H1 (cell line): ENCODE results near the gene ANKRD17. TPM values are rescaled to one million over a fixed set of nuclear protein-coding genes. Genes with fewer than 3 reads are reported as not detected.

Source experiments
- CTCF ChIA-PET: fragments of 300-600 bp; sonication (Branson Sonifier 250); formaldehyde crosslinking; loops from one replicate; lab custom pipeline; 2021; ENCODE audit not compliant: partially characterized antibody; lab: Charles Lee
- POLR2A ChIA-PET: fragments of 300-600 bp; sonication (Branson Sonifier 250); formaldehyde crosslinking; loops from one replicate; lab custom pipeline; 2021; ENCODE audit warnings: inconsistent platforms; ENCODE audit not compliant: partially characterized antibody; lab: Charles Lee
- DNase-seq, 2 experiments: peaks; one replicate each; pipeline versions ENCODE4 v3.0.0 to v3.0.0-alpha.2; 2010 to 2022; ENCODE audit warnings: low spot score in 2 of 2, low read depth in 1 of 2, mixed read lengths in 1 of 2
- FAIRE-seq: peaks from 2 replicates; lab custom pipeline; 2011; peaks lifted over from hg19 to GRCh38; lab: Jason Lieb, UNC
- H2AFZ ChIP-seq: 2 replicates; pipeline ENCODE4 v1.8.1; 2012; ENCODE audit warnings: low read length, inconsistent platforms
- H2AK5ac ChIP-seq: 2 replicates; pipeline ENCODE4 v1.6.1; 2013; ENCODE audit warnings: low read depth, low read length
- H2BK120ac ChIP-seq: replicated peaks from 2 replicates; pipeline ENCODE3; 2013; ENCODE audit warnings: low read depth, low read length, inconsistent platforms
- H2BK12ac ChIP-seq: 2 replicates; pipeline ENCODE4 v1.6.1; 2013; ENCODE audit warnings: low read depth, low read length
- H2BK15ac ChIP-seq: 2 replicates; pipeline ENCODE4 v1.6.1; 2013; ENCODE audit warnings: low read length
- H2BK20ac ChIP-seq: 2 replicates; pipeline ENCODE4 v1.6.1; 2013; ENCODE audit warnings: low read length
- H2BK5ac ChIP-seq: 2 replicates; pipeline ENCODE4 v1.6.1; 2013; ENCODE audit warnings: low read depth, low read length
- H3K14ac ChIP-seq: 2 replicates; pipeline ENCODE4 v1.6.1; 2013; ENCODE audit warnings: inconsistent platforms; ENCODE audit not compliant: insufficient read length
- H3K18ac ChIP-seq: 2 replicates; pipeline ENCODE4 v1.6.1; 2013; ENCODE audit warnings: low read length; ENCODE audit errors: extremely low read depth
- H3K23ac ChIP-seq: 2 replicates; pipeline ENCODE4 v1.6.1; 2013; ENCODE audit warnings: inconsistent platforms; ENCODE audit not compliant: insufficient read length
- H3K23me2 ChIP-seq: 2 replicates; pipeline ENCODE4 v1.6.1; 2013; ENCODE audit warnings: low read depth, low read length
- H3K27ac ChIP-seq: 2 replicates; pipeline ENCODE4 v1.6.1; 2011; ENCODE audit warnings: low read depth, low read length, inconsistent platforms
- H3K27me3 ChIP-seq, 4 experiments: replicated peaks in 1 of 4; 1 replicate in 1 of 4; 2 replicates in 3 of 4; pipeline versions ENCODE4 v1.6.1 to v1.8.1; 2011 to 2013; ENCODE audit warnings: low read length in 3 of 4, mild to moderate bottlenecking in 3 of 4, inconsistent platforms in 2 of 4, mixed read lengths in 2 of 4, moderate library complexity in 1 of 4; ENCODE audit not compliant: control insufficient read depth in 3 of 4, insufficient read depth in 3 of 4; ENCODE audit errors: extremely low read depth in 1 of 4
- H3K36me3 ChIP-seq, 4 experiments: 2 replicates each; pipeline versions ENCODE4 v1.6.1 to v1.8.1; 2011 to 2013; ENCODE audit warnings: mild to moderate bottlenecking in 4 of 4, low read length in 3 of 4, moderate library complexity in 2 of 4, control low read depth in 1 of 4, inconsistent platforms in 1 of 4; ENCODE audit not compliant: insufficient read depth in 4 of 4, control insufficient read depth in 2 of 4
- H3K4ac ChIP-seq: replicated peaks from 2 replicates; pipeline ENCODE3; 2013; ENCODE audit warnings: low read length, low read depth, mixed read lengths, inconsistent platforms; ENCODE audit not compliant: insufficient read length
- H3K4me1 ChIP-seq, 4 experiments: replicated peaks in 1 of 4; 1 replicate in 1 of 4; 2 replicates in 3 of 4; pipeline versions ENCODE4 v1.6.1 to v1.8.1; 2011 to 2013; ENCODE audit warnings: low read length in 3 of 4, inconsistent platforms in 2 of 4, mixed read lengths in 1 of 4; ENCODE audit not compliant: insufficient read depth in 4 of 4, control insufficient read depth in 3 of 4
- H3K4me2 ChIP-seq, 2 experiments: 2 replicates each; pipeline versions ENCODE4 v1.6.1 to v1.8.1; 2011 to 2013; ENCODE audit warnings: low read depth in 2 of 2, low read length in 2 of 2, control low read depth in 1 of 2, inconsistent platforms in 1 of 2, mild to moderate bottlenecking in 1 of 2; ENCODE audit not compliant: insufficient read depth in 1 of 2
- H3K4me3 ChIP-seq, 4 experiments: fragments of 200-600, 300-600 bp in 1 of 4; sonication (generic), shearing (Covaris generic), sonication (Bioruptor Twin) in 1 of 4; 2 replicates each; pipeline versions ENCODE4 v1.5.1 to v1.8.1; 2011 to 2016; ENCODE audit warnings: low read length in 4 of 4, low read depth in 3 of 4, control low read depth in 2 of 4, inconsistent platforms in 2 of 4, mild to moderate bottlenecking in 2 of 4, mixed read lengths in 1 of 4, moderate library complexity in 1 of 4; ENCODE audit not compliant: insufficient read depth in 2 of 4; ENCODE audit errors: extremely low read depth in 1 of 4
- H3K56ac ChIP-seq: replicated peaks from 2 replicates; pipeline ENCODE3; 2013; ENCODE audit warnings: low read depth, mild to moderate bottlenecking, mixed read lengths, low read length, inconsistent platforms; ENCODE audit not compliant: insufficient read length
- H3K79me1 ChIP-seq: 2 replicates; pipeline ENCODE4 v1.6.1; 2013; ENCODE audit warnings: low read depth, low read length, control low read depth
- H3K79me2 ChIP-seq, 2 experiments: 2 replicates each; pipeline versions ENCODE4 v1.6.1 to v1.8.1; 2012 to 2013; ENCODE audit warnings: low read length in 2 of 2, mild to moderate bottlenecking in 2 of 2, inconsistent platforms in 1 of 2; ENCODE audit not compliant: insufficient read depth in 2 of 2, control insufficient read depth in 1 of 2
- H3K9ac ChIP-seq, 4 experiments: replicated peaks in 1 of 4; 1 replicate in 1 of 4; 2 replicates in 3 of 4; pipeline versions ENCODE4 v1.6.1 to v1.8.1; 2011 to 2013; ENCODE audit warnings: low read depth in 3 of 4, low read length in 3 of 4, control low read depth in 2 of 4, mild to moderate bottlenecking in 2 of 4, moderate library complexity in 2 of 4, inconsistent platforms in 1 of 4; ENCODE audit errors: extremely low read depth in 1 of 4
- H3K9me3 ChIP-seq, 2 experiments: 2 replicates each; pipeline versions ENCODE4 v1.6.1 to v1.8.1; 2012 to 2013; ENCODE audit warnings: mild to moderate bottlenecking in 2 of 2, moderate library complexity in 2 of 2, control low read depth in 1 of 2, inconsistent platforms in 1 of 2, low read depth in 1 of 2, low read length in 1 of 2, mixed read lengths in 1 of 2; ENCODE audit not compliant: insufficient read depth in 2 of 2
- H4K20me1 ChIP-seq, 2 experiments: replicated peaks in 1 of 2; 2 replicates each; pipeline versions ENCODE3 to v1.8.1; 2011 to 2013; ENCODE audit warnings: inconsistent platforms in 2 of 2, low read length in 2 of 2, mild to moderate bottlenecking in 1 of 2; ENCODE audit not compliant: insufficient read depth in 2 of 2, control insufficient read depth in 1 of 2
- H4K5ac ChIP-seq: 2 replicates; pipeline ENCODE4 v1.6.1; 2013; ENCODE audit warnings: low read length, low read depth, mixed read lengths, inconsistent platforms; ENCODE audit not compliant: insufficient read length
- H4K8ac ChIP-seq: 2 replicates; pipeline ENCODE4 v1.8.0; 2013; ENCODE audit warnings: mild to moderate bottlenecking, moderate library complexity, low read length, inconsistent platforms; ENCODE audit not compliant: insufficient read depth; ENCODE audit errors: extremely low read depth
- H4K91ac ChIP-seq: replicated peaks from 2 replicates; pipeline ENCODE3; 2013; ENCODE audit warnings: low read length, mixed read lengths, inconsistent platforms; ENCODE audit not compliant: insufficient read length
- JUND ChIP-seq: IDR thresholded peaks from 2 replicates; pipeline ENCODE4 v1.6.1; 2011; ENCODE audit warnings: mild to moderate bottlenecking, improper control_type of control experiment, low read length
- KDM1A ChIP-seq: fragments of 200-600, 300-600 bp; sonication (generic); IDR thresholded peaks from 2 replicates; pipeline ENCODE4 v1.7.1; 2016; ENCODE audit warnings: mild to moderate bottlenecking, low read length, borderline replicate concordance
- WGBS, 2 experiments: shearing (Covaris generic) in 1 of 2; methylation state at CpG; one replicate each; pipeline versions ENCODE4 v1.1.6 to v1.1.7; 2013 to 2015; ENCODE audit warnings: low lambda C conversion rate in 2 of 2, mixed read lengths in 2 of 2, inconsistent platforms in 1 of 2, low coverage in 1 of 2, missing lambda C conversion rate in 1 of 2; ENCODE audit not compliant: insufficient replicate concordance in 2 of 2, insufficient coverage in 1 of 2, insufficient read length in 1 of 2; ENCODE audit errors: extremely low coverage in 1 of 2, missing lambda C conversion rate in 1 of 2; 5-methylcytosine and 5-hydroxymethylcytosine counted together
- polyA plus RNA-seq, 7 experiments: library from polyadenylated mRNA; depleted of rRNA in 3 of 7; stranded (reverse) in 5 of 7; unstranded in 2 of 7; fragments of >200 nt in 5 of 7; fragments of 200-250 nt in 2 of 7; gene quantifications; 1 replicate in 5 of 7; 2 replicates in 1 of 7; 4 replicates in 1 of 7; pipeline versions ENCODE4 v1.2.1 to v1.2.3, GENCODE V29; 2011 to 2013; ENCODE audit warnings: missing spikeins in 2 of 7, mixed read lengths in 2 of 7
- total RNA-seq: library from RNA; stranded (reverse); fragmentation: NEBNext Ultra II Directional; extraction: Animal tissue kit (Norgen Biotek cat#: 25700); gene quantifications from 2 replicates; pipeline ENCODE4 v1.2.1, GENCODE V29; 2021

Gene ANKRD17
- total and polyA plus RNA-seq, 2 of the 8 experiments (the other 6 are each of a cell fraction or from before 2014, with no cell fraction given): 42.4 to 93.7 TPM

GRCh38 chr4:73131281-73131680 lies 127.3 kb downstream of the ANKRD17 start:
- Histone ChIP-seq H4K8ac (no peak overlapping the region), H3K79me1 (no peaks in the 10 kb centered on the region), H2AFZ (no peak overlapping the region), H4K91ac (no peak overlapping the region), H3K4me1 (no peaks in the 10 kb centered on the region), H2BK5ac (no peak overlapping the region), H3K56ac (no peak overlapping the region), H3K4ac (no peak overlapping the region), H2BK20ac (no peak overlapping the region), H4K20me1 (peaks cover 2 to 3% of the 10 kb centered on the region in 2 experiments), H3K4me3 (no peak overlapping the region), H2BK120ac (no peak overlapping the region), H3K14ac (no peak overlapping the region), H3K9me3 (no peaks in the 10 kb centered on the region), H3K23ac (no peak overlapping the region), H3K27ac (no peak overlapping the region), H2BK15ac (no peak overlapping the region), H3K9ac (no peak overlapping the region), H3K4me2 (no peak overlapping the region), H3K36me3 (peaks cover 3 to 56% (median 9%) of the 10 kb centered on the region in 4 experiments), H2AK5ac (no peak overlapping the region), H3K79me2 (peaks cover 0 to 5% of the 10 kb centered on the region in 2 experiments; a peak in 1 of 4 replicates), H2BK12ac (no peak overlapping the region), H3K18ac (no peak overlapping the region), H3K23me2 (no peaks in the 10 kb centered on the region), H3K27me3 (no peaks in the 10 kb centered on the region), H4K5ac (no peak overlapping the region)
- DNase-seq (no peak), FAIRE-seq (no peak)
- POLR2A ChIA-PET: no interaction called here
- no peak for TF ChIP-seq JUND
- TF ChIP-seq KDM1A: no peak
- CTCF ChIA-PET: interaction anchor here (1.4 kb wide), 1 partner anchor 13 kb away, joined by 3 read pairs; no protein-coding TSS in a partner anchor
- WGBS, 2 experiments: 72% methylated on average over 1 of the region's 1 CpG; no CpG with 5 or more reads in 1 of the 2 experiments
